Glutamatergic neuron (in vitro differentiated cells): ENCODE data around the gene EGLN1. TPM values are rescaled to one million over a fixed set of nuclear protein-coding genes. Genes with fewer than 3 reads are reported as not detected.

Experiments used
- DNase-seq: peaks from one replicate; pipeline ENCODE4 v3.0.0; 2022
- H3K27ac Mint-ChIP-seq: one replicate; pipeline ENCODE4 v1.8.0; 2020; ENCODE audit warnings: mild to moderate bottlenecking, mixed read lengths, inconsistent platforms; ENCODE audit not compliant: unreplicated experiment
- H3K27me3 Mint-ChIP-seq: one replicate; pipeline ENCODE4 v1.8.0; 2020; ENCODE audit warnings: mild to moderate bottlenecking, moderate library complexity, mixed read lengths, inconsistent platforms; ENCODE audit not compliant: unreplicated experiment
- H3K36me3 Mint-ChIP-seq: one replicate; pipeline ENCODE4 v1.8.0; 2020; ENCODE audit warnings: mild to moderate bottlenecking, mixed read lengths, inconsistent platforms; ENCODE audit not compliant: unreplicated experiment
- H3K4me1 Mint-ChIP-seq: one replicate; pipeline ENCODE4 v1.8.0; 2020; ENCODE audit warnings: mild to moderate bottlenecking, low read depth, mixed read lengths, inconsistent platforms; ENCODE audit not compliant: unreplicated experiment
- H3K4me3 Mint-ChIP-seq: one replicate; pipeline ENCODE4 v1.8.0; 2020; ENCODE audit warnings: mild to moderate bottlenecking, mixed read lengths, inconsistent platforms; ENCODE audit not compliant: unreplicated experiment
- H3K9me3 Mint-ChIP-seq: one replicate; pipeline ENCODE4 v1.8.0; 2020; ENCODE audit warnings: mild to moderate bottlenecking, moderate library complexity, mixed read lengths, inconsistent platforms; ENCODE audit not compliant: unreplicated experiment
- total RNA-seq: library from RNA; stranded (reverse); fragmentation: NEBNext Ultra II Directional; extraction: Animal tissue kit (Norgen Biotek cat#: 25700); gene quantifications from one replicate; pipeline ENCODE4 v1.2.1, GENCODE V29; 2021; ENCODE audit not compliant: unreplicated experiment
- TF ChIP-seq, protein P1 (sequence below): fragments of 200-600 bp; sonication (generic); IDR thresholded peaks from one replicate; pipeline ENCODE4 v1.5.0; 2021; ENCODE audit not compliant: partially characterized antibody, unreplicated experiment

EGLN1 gene
- total RNA-seq, 1 donor from 2014 or later: 12.3 TPM

DNA sequence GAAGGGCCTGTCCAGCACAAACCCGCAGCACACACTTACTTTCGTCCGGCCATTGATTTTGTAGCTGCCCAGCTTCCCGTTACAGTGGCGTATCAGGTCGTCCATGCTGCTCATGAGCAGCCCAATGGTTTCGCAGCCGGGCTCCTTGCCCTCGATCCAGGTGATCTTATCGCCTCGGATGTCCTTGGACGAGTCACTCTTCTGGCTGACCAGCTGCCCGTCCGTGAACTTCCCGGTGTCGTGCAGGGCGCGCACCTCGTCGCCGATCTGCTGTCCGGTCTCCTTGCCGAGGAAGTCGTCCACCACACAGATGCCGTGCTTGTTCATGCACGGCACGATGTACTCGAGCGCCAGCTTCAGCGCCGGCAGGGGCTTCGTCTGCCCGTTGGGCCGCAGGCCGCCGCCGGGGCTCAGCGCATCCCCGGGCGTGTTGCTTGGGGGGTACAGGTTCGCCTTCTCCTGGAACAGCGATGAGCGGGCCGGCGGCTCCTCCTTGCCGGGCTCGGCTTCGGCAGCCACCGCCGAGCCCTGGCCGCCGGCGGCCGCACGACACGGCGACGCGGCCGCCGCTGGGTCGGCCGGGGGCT, 1.0 kb downstream of the EGLN1 start:
- Mint-ChIP-seq H3K36me3 (no peaks in the 10 kb centered on the region), H3K27me3 (peaks cover 6% of the 10 kb centered on the region), H3K4me3 (peak overlapping the region; percentile 93), H3K4me1 (peaks cover 11% of the 10 kb centered on the region), H3K9me3 (peaks cover 9% of the 10 kb centered on the region), H3K27ac (peak overlapping the region; percentile 77)
- TF ChIP-seq, protein P1, sequence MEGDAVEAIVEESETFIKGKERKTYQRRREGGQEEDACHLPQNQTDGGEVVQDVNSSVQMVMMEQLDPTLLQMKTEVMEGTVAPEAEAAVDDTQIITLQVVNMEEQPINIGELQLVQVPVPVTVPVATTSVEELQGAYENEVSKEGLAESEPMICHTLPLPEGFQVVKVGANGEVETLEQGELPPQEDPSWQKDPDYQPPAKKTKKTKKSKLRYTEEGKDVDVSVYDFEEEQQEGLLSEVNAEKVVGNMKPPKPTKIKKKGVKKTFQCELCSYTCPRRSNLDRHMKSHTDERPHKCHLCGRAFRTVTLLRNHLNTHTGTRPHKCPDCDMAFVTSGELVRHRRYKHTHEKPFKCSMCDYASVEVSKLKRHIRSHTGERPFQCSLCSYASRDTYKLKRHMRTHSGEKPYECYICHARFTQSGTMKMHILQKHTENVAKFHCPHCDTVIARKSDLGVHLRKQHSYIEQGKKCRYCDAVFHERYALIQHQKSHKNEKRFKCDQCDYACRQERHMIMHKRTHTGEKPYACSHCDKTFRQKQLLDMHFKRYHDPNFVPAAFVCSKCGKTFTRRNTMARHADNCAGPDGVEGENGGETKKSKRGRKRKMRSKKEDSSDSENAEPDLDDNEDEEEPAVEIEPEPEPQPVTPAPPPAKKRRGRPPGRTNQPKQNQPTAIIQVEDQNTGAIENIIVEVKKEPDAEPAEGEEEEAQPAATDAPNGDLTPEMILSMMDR: no peak
- DNase-seq: peak; percentile 58

DNA sequence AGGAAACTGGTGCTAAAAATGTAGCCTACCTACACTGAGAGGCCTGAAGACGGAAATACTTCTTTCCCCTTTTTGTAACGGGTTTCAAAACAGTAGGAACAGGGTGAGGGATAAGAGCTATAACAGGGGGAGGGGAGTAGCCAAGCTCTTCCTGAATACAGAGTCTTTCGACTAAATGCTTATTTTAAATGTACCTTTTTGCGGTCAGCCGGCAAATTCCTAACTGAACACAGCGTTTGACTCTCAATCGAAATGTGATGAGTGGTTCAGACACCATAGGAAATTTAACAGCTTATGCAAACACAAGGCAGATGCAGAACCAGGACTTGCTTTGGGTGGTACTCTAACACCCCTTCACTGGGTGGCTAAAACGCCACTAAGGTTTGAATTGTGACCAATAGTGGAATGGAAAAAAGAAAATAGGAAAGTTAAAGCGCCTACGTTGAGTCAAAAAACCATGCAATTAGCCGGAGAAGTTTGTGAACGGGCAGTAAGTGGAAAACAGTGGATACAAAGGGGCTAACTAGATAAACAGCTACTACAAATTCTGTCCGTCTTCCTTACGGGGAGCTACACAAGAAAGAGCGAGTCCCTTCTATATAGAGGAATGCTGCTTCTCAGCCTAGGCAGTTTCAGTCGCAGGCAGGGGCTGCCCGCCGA, 1.7 kb downstream of the EGLN1 start:
- no peak for DNase-seq
- Mint-ChIP-seq H3K36me3 (no peaks in the 10 kb centered on the region), H3K4me1 (peaks cover 11% of the 10 kb centered on the region), H3K9me3 (peaks cover 9% of the 10 kb centered on the region), H3K27me3 (peaks cover 6% of the 10 kb centered on the region), H3K4me3 (peak overlapping the region; percentile 93), H3K27ac (peak overlapping the region; percentile 75)
- TF ChIP-seq, protein P1: no peak

DNA sequence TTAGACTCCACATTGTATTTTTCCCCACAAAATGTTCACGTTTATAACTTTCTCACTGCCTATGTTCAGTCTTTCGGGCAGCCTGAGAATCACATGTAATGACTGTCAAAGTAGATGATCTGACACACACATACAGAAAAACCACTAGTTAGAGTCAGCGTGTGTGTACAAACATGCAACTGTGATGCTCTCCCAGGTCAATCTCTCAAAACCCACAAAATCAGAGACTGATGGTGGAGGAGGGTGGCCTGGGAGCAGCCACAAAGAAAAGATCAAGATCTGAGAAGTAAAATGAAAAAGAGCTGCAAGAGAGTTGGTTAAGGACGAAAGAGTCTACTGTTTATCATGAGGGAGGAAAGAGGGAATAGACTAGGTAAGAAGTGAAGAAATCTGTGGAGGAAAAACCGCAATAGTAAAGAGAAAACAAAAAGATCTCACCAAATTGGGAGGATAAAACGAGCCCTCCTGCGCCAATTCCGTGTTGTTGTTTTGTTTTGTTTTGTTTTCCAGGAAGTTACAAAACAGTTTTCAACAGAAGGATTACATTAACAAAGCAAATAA, 2.3 kb downstream of the EGLN1 start:
- no peak for DNase-seq
- Mint-ChIP-seq H3K27me3 (peaks cover 6% of the 10 kb centered on the region), H3K36me3 (no peaks in the 10 kb centered on the region), H3K4me1 (peaks cover 11% of the 10 kb centered on the region), H3K27ac (no peak overlapping the region), H3K9me3 (peaks cover 9% of the 10 kb centered on the region), H3K4me3 (peak overlapping the region; percentile 93)
- TF ChIP-seq, protein P1: no peak

DNA sequence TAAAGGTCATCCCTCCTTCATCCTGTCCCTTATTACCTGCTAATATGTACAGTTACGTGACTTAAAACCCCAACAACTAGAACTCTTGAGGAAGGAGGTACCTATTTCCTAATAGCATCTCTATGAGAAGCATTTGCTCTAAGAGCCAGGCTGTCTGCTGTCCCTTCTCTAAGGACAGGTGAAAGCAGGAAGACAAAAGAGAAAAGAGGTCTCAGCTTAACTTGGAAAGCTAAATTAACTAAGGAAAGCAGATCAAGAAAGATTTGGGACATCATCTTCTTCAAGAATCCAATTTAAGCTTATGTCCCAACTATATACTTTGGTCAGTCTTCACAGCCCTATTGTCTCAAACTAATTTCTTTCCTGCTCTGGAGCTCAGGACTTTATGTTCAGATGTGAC, 2.9 kb downstream of the EGLN1 start:
- H3K27me3 Mint-ChIP-seq: peaks cover 8% of the 10 kb centered on the region
- TF ChIP-seq, protein P1: no peak
- H3K9me3 Mint-ChIP-seq: peaks cover 9% of the 10 kb centered on the region
- H3K36me3 Mint-ChIP-seq: no peaks in the 10 kb centered on the region
- no peak for DNase-seq
- peaks cover 11% of the 10 kb centered on the region for H3K4me1 Mint-ChIP-seq
- no peak overlapping the region for H3K27ac Mint-ChIP-seq
- H3K4me3 Mint-ChIP-seq: peak overlapping the region; percentile 93

DNA sequence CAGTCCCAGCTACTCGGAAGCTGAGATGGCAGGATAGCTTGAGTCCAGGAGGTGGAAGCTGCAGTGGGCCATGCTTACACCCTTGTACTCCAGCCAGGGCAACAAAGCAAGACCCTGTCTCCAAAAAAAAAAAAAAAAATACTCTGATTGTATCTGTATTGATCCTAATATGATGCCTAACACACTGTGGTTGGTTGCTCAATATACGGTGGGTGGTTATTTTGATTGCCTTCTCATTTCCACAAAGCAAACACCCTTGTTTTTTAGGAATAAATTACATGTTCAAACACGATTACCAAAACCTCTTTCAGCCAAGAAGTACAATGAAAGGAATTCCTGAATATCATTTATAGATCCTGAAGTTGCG, 3.4 kb downstream of the EGLN1 start:
- Mint-ChIP-seq H3K27ac (no peak overlapping the region), H3K36me3 (no peaks in the 10 kb centered on the region), H3K4me1 (peaks cover 11% of the 10 kb centered on the region), H3K4me3 (peak overlapping the region; percentile 41), H3K27me3 (peaks cover 8% of the 10 kb centered on the region), H3K9me3 (peaks cover 9% of the 10 kb centered on the region)
- no peak for DNase-seq
- TF ChIP-seq, protein P1: no peak
